HG03108 (cell line): Measurements from ENCODE around the gene SLC7A1.

Experiments
- ATAC-seq: cut with Tn5 transposase; IDR thresholded peaks from one replicate; pipeline ENCODE4 v1.9.1; 2021; ENCODE audit warnings: moderate library complexity; ENCODE audit not compliant: unreplicated experiment

SLC7A1 gene

GRCh38 chr13:29471551-29471950 is 123.9 kb downstream of the SLC7A1 start:
- ATAC-seq = no peak

GRCh38 chr13:29465741-29466293 is 129.7 kb downstream of the SLC7A1 start:
- no peak for ATAC-seq

DNA sequence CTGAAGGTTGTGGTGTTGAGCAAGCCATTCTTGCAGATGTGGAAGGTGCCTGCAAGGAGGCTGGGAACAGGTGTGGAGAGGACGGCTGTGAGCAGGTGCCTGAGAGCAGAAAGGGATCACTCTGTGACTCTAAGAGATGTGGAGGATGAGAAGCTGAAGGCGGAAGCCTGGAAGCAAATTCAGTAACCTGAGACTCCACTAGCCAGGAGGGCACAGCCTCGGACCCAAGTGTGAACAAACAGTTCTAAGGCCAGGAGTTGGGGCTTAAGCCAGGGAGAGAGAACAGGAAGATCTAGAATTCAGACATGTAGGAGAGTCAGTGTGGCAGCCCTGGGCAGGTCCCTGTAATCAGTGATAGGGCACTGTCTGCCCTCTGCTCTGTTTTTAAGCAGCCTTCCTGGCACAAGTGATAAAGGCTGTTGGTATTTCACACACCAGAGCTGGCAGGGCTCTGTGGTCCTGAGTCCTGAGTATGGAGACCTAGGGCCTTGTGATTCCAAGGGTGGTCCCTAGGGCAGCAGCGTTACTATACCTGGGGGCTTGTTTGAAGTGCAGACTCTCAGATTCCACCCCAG is 131.3 kb downstream of the SLC7A1 start:
- no peak for ATAC-seq

GRCh38 chr13:29459813-29460355 is 135.6 kb downstream of the SLC7A1 start:
- ATAC-seq = no peak
